ENCODE measurements around the gene BLTP2.

BLTP2 gene

DNA sequence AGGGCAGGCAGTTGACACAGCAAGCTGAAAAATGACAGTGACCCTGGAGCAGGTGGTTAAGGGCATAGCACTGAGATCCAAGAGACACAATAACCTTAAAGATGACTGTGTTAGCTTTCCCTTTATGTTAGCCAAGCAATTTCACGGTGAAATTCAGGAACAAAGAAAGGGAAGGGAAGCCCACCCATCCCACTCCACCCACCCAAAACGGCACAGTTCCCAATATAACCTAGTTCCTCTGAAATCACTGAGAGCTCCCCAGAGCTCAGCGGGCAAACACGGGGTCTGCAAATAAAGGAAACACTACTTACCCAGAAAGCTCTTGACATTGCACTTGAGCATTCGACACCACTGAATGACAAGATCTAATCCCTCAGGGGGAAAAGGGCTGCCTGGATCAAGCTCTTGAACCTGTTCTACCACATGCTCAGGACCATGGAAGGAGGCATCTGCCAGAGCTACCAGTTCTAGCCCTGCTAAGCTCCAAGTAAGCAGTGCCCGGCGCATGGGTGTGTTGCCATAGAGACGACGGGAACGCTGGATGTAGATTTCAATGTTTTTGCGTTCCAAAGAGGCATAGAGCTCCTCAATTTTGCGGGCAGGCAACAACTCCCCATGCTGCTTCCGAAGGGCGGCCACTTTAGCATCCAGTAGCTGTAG lies 10.6 kb downstream of the BLTP2 start:
- Histone ChIP-seq H2BK120ac (ENCODE audit: low read depth, low read length) (no peak overlapping the region), H2AK5ac (ENCODE audit: low read length) (no peak overlapping the region), H2BK5ac (ENCODE audit: low read length) (no peak overlapping the region), H3K4me1 (ENCODE audit: control insufficient read depth, low read depth, low read length) (no peaks in the 10 kb centered on the region), H4K5ac (ENCODE audit: low read length) (no peak overlapping the region), H3K27ac (ENCODE audit: low read depth, low read length) (no peak overlapping the region), H3K18ac (ENCODE audit: low read length) (no peak overlapping the region), H3K79me1 (ENCODE audit: low read length) (peaks cover 15% of the 10 kb centered on the region), H3K56ac (ENCODE audit: low read length) (no peak overlapping the region), H3K23ac (ENCODE audit: low read length) (no peak overlapping the region), H3K4me3 (ENCODE audit: low read length) (no peak overlapping the region), H3K9ac (ENCODE audit: low read length) (no peak overlapping the region), H2BK15ac (replicated peaks; ENCODE audit: low read depth) (no peak overlapping the region), H4K8ac (ENCODE audit: low read depth, low read length) (no peak overlapping the region), H3K4me2 (ENCODE audit: low read length) (no peak overlapping the region), H3K27me3 (ENCODE audit: insufficient read depth, low read length, poor library complexity) (no peaks in the 10 kb centered on the region), H3K4ac (ENCODE audit: low read depth, low read length) (no peak overlapping the region), H3K79me2 (ENCODE audit: control insufficient read depth, insufficient read depth, low read length) (peaks cover 13% of the 10 kb centered on the region), H3K36me3 (ENCODE audit: control insufficient read depth, insufficient read depth, low read length) (peaks cover 41% of the 10 kb centered on the region)
- WGBS (ENCODE audit: extremely low coverage, insufficient coverage, low lambda C conversion rate), result no CpG with 5 or more reads among the region's 14 CpGs
- no peak for DNase-seq

DNA sequence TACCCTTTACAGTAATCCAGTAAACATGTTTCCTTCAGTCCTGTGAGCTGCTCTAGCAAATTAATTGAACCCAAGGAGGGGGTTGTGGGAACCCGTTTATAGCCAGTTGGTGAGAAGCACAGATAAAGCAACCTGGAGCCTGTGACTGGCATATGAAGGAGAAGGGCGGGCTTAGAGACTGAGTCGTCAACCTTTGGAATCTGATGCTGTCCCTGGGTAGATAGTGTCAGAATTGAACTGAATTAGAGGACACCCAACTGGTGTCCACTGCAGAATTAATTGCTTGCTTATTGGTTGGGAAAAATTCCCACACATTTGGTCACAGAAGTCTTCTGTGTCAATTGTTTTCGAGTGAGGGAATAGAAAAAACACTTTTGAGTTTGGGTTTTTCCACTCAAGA lies 18.1 kb downstream of the BLTP2 start:
- H2BK5ac ChIP-seq (ENCODE audit: low read length), result no peak overlapping the region
- H2AK5ac ChIP-seq (ENCODE audit: low read length), result no peak overlapping the region
- WGBS (ENCODE audit: extremely low coverage, insufficient coverage, low lambda C conversion rate), result no CpG with 5 or more reads among the region's 4 CpGs
- H3K79me2 ChIP-seq (ENCODE audit: control insufficient read depth, insufficient read depth, low read length), result no peaks in the 10 kb centered on the region
- H3K23ac ChIP-seq (ENCODE audit: low read length), result no peak overlapping the region
- no peak overlapping the region for H3K4me2 ChIP-seq (ENCODE audit: low read length)
- no peak overlapping the region for H2BK15ac ChIP-seq (replicated peaks; ENCODE audit: low read depth)
- no peak for DNase-seq
- no peak overlapping the region for H3K18ac ChIP-seq (ENCODE audit: low read length)
- H3K4me3 ChIP-seq (ENCODE audit: low read length), result no peak overlapping the region
- no peak overlapping the region for H3K4ac ChIP-seq (ENCODE audit: low read depth, low read length)
- H3K4me1 ChIP-seq (ENCODE audit: control insufficient read depth, low read depth, low read length), result no peaks in the 10 kb centered on the region
- H4K8ac ChIP-seq (ENCODE audit: low read depth, low read length), result no peak overlapping the region
- no peak overlapping the region for H3K9ac ChIP-seq (ENCODE audit: low read length)
- peaks cover 1% of the 10 kb centered on the region for H3K79me1 ChIP-seq (ENCODE audit: low read length)
- H3K56ac ChIP-seq (ENCODE audit: low read length), result no peak overlapping the region
- no peak overlapping the region for H2BK120ac ChIP-seq (ENCODE audit: low read depth, low read length)
- no peak overlapping the region for H3K27ac ChIP-seq (ENCODE audit: low read depth, low read length)
- peaks cover 30% of the 10 kb centered on the region for H3K36me3 ChIP-seq (ENCODE audit: control insufficient read depth, insufficient read depth, low read length)
- H3K27me3 ChIP-seq (ENCODE audit: insufficient read depth, low read length, poor library complexity), result no peaks in the 10 kb centered on the region
- H4K5ac ChIP-seq (ENCODE audit: low read length), result no peak overlapping the region

DNA sequence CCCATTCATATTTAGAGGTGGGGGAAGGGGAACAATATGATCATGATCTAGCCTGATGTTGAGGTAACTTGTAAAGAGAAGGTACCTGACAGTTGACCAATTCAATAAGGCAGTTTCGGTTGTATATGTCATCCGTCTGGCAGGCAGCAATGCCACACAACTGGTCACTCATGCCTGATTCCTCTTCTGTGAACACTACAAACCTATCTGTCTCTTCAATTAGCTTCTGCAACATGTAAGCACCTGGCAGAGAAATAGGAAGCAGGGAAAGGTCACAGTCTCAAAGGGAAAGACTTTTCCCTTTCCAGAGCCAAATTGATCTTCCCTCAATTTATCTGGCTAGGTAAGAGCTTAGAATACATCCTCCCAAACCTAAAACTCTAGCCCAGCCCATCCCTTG lies 20.8 kb downstream of the BLTP2 start:
- H3K4me2 ChIP-seq (ENCODE audit: low read length), result no peak overlapping the region
- H3K56ac ChIP-seq (ENCODE audit: low read length), result no peak overlapping the region
- H3K18ac ChIP-seq (ENCODE audit: low read length), result no peak overlapping the region
- H3K23ac ChIP-seq (ENCODE audit: low read length), result no peak overlapping the region
- no peaks in the 10 kb centered on the region for H3K4me1 ChIP-seq (ENCODE audit: control insufficient read depth, low read depth, low read length)
- H2BK5ac ChIP-seq (ENCODE audit: low read length), result no peak overlapping the region
- H2BK120ac ChIP-seq (ENCODE audit: low read depth, low read length), result no peak overlapping the region
- H3K9ac ChIP-seq (ENCODE audit: low read length), result no peak overlapping the region
- H2BK15ac ChIP-seq (replicated peaks; ENCODE audit: low read depth), result no peak overlapping the region
- WGBS (ENCODE audit: extremely low coverage, insufficient coverage, low lambda C conversion rate), result no CpG with 5 or more reads among the region's 2 CpGs
- H3K27me3 ChIP-seq (ENCODE audit: insufficient read depth, low read length, poor library complexity), result no peaks in the 10 kb centered on the region
- H3K36me3 ChIP-seq (ENCODE audit: control insufficient read depth, insufficient read depth, low read length), result peaks cover 34% of the 10 kb centered on the region
- no peak overlapping the region for H2AK5ac ChIP-seq (ENCODE audit: low read length)
- H4K5ac ChIP-seq (ENCODE audit: low read length), result no peak overlapping the region
- no peaks in the 10 kb centered on the region for H3K79me2 ChIP-seq (ENCODE audit: control insufficient read depth, insufficient read depth, low read length)
- H3K4me3 ChIP-seq (ENCODE audit: low read length), result no peak overlapping the region
- H4K8ac ChIP-seq (ENCODE audit: low read depth, low read length), result no peak overlapping the region
- H3K4ac ChIP-seq (ENCODE audit: low read depth, low read length), result no peak overlapping the region
- no peak overlapping the region for H3K27ac ChIP-seq (ENCODE audit: low read depth, low read length)
- no peak for DNase-seq
- peaks cover 1% of the 10 kb centered on the region for H3K79me1 ChIP-seq (ENCODE audit: low read length)

DNA sequence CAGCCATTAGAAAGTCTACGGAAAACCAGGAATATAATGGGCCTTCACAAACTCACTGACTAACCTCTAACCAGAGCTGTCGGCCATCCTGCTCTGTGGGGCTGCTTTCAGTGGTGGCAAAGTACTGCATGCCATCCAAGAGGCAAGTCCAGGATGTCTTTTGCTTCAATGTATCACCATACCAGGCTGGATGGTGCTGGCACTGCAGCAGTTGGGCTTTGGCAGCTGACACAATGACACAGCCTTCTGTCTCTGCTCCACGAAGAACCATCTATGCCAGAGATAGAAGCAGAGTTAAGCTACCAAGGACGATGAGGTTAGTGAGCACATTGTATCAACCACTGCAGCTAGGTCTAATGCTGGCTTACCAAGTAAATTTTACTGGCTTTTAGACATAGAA lies 21.3 kb downstream of the BLTP2 start:
- Histone ChIP-seq H3K27me3 (ENCODE audit: insufficient read depth, low read length, poor library complexity) (no peaks in the 10 kb centered on the region), H2AK5ac (ENCODE audit: low read length) (no peak overlapping the region), H3K4me2 (ENCODE audit: low read length) (no peak overlapping the region), H3K56ac (ENCODE audit: low read length) (no peak overlapping the region), H3K4me3 (ENCODE audit: low read length) (no peak overlapping the region), H3K79me2 (ENCODE audit: control insufficient read depth, insufficient read depth, low read length) (no peaks in the 10 kb centered on the region), H3K18ac (ENCODE audit: low read length) (no peak overlapping the region), H3K4ac (ENCODE audit: low read depth, low read length) (no peak overlapping the region), H4K5ac (ENCODE audit: low read length) (no peak overlapping the region), H2BK120ac (ENCODE audit: low read depth, low read length) (no peak overlapping the region), H3K9ac (ENCODE audit: low read length) (no peak overlapping the region), H3K4me1 (ENCODE audit: control insufficient read depth, low read depth, low read length) (no peaks in the 10 kb centered on the region), H3K27ac (ENCODE audit: low read depth, low read length) (no peak overlapping the region), H3K36me3 (ENCODE audit: control insufficient read depth, insufficient read depth, low read length) (peaks cover 35% of the 10 kb centered on the region), H2BK15ac (replicated peaks; ENCODE audit: low read depth) (no peak overlapping the region), H2BK5ac (ENCODE audit: low read length) (no peak overlapping the region), H3K79me1 (ENCODE audit: low read length) (peaks cover 1% of the 10 kb centered on the region), H4K8ac (ENCODE audit: low read depth, low read length) (no peak overlapping the region), H3K23ac (ENCODE audit: low read length) (no peak overlapping the region)
- WGBS (ENCODE audit: extremely low coverage, insufficient coverage, low lambda C conversion rate), result no CpG with 5 or more reads among the region's 4 CpGs
- DNase-seq, result no peak

DNA sequence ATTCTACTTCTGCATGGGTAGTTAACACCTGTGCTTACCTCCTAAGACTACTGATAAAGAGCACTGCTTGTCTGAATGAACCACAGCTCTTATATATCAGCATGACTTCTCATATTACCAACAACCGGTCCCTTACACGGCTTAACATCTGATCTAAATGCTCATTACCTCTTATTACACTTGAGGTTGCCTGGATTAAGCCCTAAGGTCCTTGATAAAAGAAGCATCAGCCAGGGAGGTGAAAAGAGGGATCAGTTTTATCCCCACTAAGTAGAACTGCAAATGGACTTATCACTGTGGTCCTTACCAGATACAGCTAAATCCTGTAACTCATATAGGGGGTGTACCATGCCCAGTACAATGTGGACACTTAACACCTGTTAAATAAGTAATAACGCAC lies 22.8 kb downstream of the BLTP2 start:
- peak; percentile 23 for DNase-seq
- H3K36me3 ChIP-seq (ENCODE audit: control insufficient read depth, insufficient read depth, low read length), result peaks cover 33% of the 10 kb centered on the region
- WGBS (ENCODE audit: extremely low coverage, insufficient coverage, low lambda C conversion rate), result no CpG with 5 or more reads among the region's 3 CpGs

DNA sequence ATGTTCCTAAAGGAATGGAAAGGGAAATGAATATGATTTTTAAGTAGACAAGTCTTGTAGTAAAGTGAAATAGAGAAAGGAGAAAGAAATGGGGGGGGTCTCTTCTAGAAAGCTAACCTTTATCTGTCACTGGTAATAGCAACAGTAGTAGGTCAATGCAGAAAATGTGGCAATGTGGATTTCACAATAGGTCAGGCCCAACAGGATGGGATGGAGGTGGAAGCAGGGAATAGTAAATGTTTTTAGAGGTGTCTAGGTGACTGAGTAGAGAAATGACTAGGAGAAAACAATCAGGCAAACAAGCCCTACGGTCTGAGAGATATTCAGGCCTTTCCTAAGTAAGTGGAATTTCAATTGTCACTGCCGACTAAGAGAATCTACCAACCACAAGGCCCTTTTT lies 24.9 kb downstream of the BLTP2 start:
- Histone ChIP-seq H3K79me2 (ENCODE audit: control insufficient read depth, insufficient read depth, low read length) (no peaks in the 10 kb centered on the region), H3K27me3 (ENCODE audit: insufficient read depth, low read length, poor library complexity) (no peaks in the 10 kb centered on the region), H2BK15ac (replicated peaks; ENCODE audit: low read depth) (no peak overlapping the region), H3K79me1 (ENCODE audit: low read length) (peaks cover 1% of the 10 kb centered on the region), H3K4me3 (ENCODE audit: low read length) (no peak overlapping the region), H3K18ac (ENCODE audit: low read length) (no peak overlapping the region), H2AK5ac (ENCODE audit: low read length) (no peak overlapping the region), H3K4ac (ENCODE audit: low read depth, low read length) (no peak overlapping the region), H3K27ac (ENCODE audit: low read depth, low read length) (no peak overlapping the region), H3K23ac (ENCODE audit: low read length) (no peak overlapping the region), H3K9ac (ENCODE audit: low read length) (no peak overlapping the region), H3K4me1 (ENCODE audit: control insufficient read depth, low read depth, low read length) (no peaks in the 10 kb centered on the region), H3K56ac (ENCODE audit: low read length) (no peak overlapping the region), H3K4me2 (ENCODE audit: low read length) (no peak overlapping the region), H2BK120ac (ENCODE audit: low read depth, low read length) (no peak overlapping the region), H4K8ac (ENCODE audit: low read depth, low read length) (no peak overlapping the region), H2BK5ac (ENCODE audit: low read length) (no peak overlapping the region), H3K36me3 (ENCODE audit: control insufficient read depth, insufficient read depth, low read length) (peaks cover 38% of the 10 kb centered on the region), H4K5ac (ENCODE audit: low read length) (no peak overlapping the region)
- WGBS (ENCODE audit: extremely low coverage, insufficient coverage, low lambda C conversion rate), result no CpG with 5 or more reads among the region's 2 CpGs
- DNase-seq, result no peak

More for the DNA sequence above, 22.8 kb downstream of the BLTP2 start:
- peaks cover 1% of the 10 kb centered on the region for H3K79me1 ChIP-seq (ENCODE audit: low read length)
- no peak overlapping the region for H3K9ac ChIP-seq (ENCODE audit: low read length)
- no peak overlapping the region for H4K5ac ChIP-seq (ENCODE audit: low read length)
- no peak overlapping the region for H3K23ac ChIP-seq (ENCODE audit: low read length)
- H2BK120ac ChIP-seq (ENCODE audit: low read depth, low read length), result no peak overlapping the region
- no peak overlapping the region for H2BK5ac ChIP-seq (ENCODE audit: low read length)
- H3K4me3 ChIP-seq (ENCODE audit: low read length), result no peak overlapping the region
- no peak overlapping the region for H3K4me2 ChIP-seq (ENCODE audit: low read length)
- H3K56ac ChIP-seq (ENCODE audit: low read length), result no peak overlapping the region
- no peak overlapping the region for H3K27ac ChIP-seq (ENCODE audit: low read depth, low read length)
- H3K4ac ChIP-seq (ENCODE audit: low read depth, low read length), result no peak overlapping the region
- H4K8ac ChIP-seq (ENCODE audit: low read depth, low read length), result no peak overlapping the region
- H2AK5ac ChIP-seq (ENCODE audit: low read length), result no peak overlapping the region
- H3K27me3 ChIP-seq (ENCODE audit: insufficient read depth, low read length, poor library complexity), result no peaks in the 10 kb centered on the region
- no peak overlapping the region for H2BK15ac ChIP-seq (replicated peaks; ENCODE audit: low read depth)
- no peaks in the 10 kb centered on the region for H3K79me2 ChIP-seq (ENCODE audit: control insufficient read depth, insufficient read depth, low read length)
- H3K18ac ChIP-seq (ENCODE audit: low read length), result no peak overlapping the region
- no peaks in the 10 kb centered on the region for H3K4me1 ChIP-seq (ENCODE audit: control insufficient read depth, low read depth, low read length)
